ENCODE measurements around the gene TSKS.

Gene TSKS

DNA sequence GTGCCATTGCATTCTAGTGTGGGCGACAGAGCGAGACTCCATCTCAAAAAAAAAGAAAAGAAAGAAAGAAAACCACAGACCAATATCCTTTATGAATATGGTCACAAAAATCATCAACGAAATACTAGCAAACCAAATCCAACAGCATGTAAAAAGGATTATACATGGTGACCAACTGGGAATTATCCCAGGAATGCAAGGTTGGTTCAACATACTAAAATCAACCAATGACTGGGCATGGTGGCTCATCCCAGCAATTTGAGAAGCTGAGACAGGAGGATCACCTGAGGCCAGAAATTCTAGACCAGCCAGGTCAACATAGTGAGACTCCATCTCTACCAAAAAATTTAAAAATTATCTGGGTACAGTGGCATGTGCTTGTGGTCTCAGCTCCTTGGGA is 7.2 kb downstream of the TSKS start:
- TF ChIP-seq, protein P1, sequence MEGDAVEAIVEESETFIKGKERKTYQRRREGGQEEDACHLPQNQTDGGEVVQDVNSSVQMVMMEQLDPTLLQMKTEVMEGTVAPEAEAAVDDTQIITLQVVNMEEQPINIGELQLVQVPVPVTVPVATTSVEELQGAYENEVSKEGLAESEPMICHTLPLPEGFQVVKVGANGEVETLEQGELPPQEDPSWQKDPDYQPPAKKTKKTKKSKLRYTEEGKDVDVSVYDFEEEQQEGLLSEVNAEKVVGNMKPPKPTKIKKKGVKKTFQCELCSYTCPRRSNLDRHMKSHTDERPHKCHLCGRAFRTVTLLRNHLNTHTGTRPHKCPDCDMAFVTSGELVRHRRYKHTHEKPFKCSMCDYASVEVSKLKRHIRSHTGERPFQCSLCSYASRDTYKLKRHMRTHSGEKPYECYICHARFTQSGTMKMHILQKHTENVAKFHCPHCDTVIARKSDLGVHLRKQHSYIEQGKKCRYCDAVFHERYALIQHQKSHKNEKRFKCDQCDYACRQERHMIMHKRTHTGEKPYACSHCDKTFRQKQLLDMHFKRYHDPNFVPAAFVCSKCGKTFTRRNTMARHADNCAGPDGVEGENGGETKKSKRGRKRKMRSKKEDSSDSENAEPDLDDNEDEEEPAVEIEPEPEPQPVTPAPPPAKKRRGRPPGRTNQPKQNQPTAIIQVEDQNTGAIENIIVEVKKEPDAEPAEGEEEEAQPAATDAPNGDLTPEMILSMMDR (IDR thresholded peaks at IDR 0.05): no peak
- no peaks in the 10 kb centered on the region for H3K4me1 ChIP-seq
- no peak overlapping the region for H3K4me3 ChIP-seq
- no peak overlapping the region for H3K27ac ChIP-seq
- DNase-seq: no peak
- intact Hi-C loops (cut with DNase I; ENCODE audit: low total_unique reads): no loop called here
- H3K27me3 ChIP-seq: no peaks in the 10 kb centered on the region
- H3K9me3 ChIP-seq: peaks cover 2 to 12% (median 4%) of the 10 kb centered on the region in 3 donors
- no peaks in the 10 kb centered on the region for H3K36me3 ChIP-seq

DNA sequence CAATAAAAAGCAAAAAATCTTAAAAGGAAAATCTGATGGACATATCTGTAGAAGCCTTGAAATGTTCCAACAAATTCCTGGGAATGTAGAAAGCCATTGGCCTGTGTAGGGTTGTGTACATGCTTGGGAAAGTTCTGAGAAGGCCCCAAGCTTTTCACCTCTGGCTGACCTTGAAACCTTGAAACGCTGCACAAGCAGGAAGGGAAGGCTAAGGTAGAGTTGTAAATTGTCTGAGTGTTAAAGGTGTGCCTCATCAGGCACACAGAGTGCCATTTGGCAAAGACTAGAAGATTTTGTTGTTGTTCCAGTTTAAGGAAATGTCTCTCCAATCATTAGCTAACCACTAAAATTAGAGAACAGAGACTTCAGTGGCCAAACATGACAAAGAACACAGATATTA is 10.4 kb downstream of the TSKS start:
- no peaks in the 10 kb centered on the region for H3K27me3 ChIP-seq
- no peaks in the 10 kb centered on the region for H3K36me3 ChIP-seq
- TF ChIP-seq, protein P1 (IDR thresholded peaks at IDR 0.05): no peak
- H3K4me1 ChIP-seq: no peaks in the 10 kb centered on the region
- peaks cover 2 to 12% (median 4%) of the 10 kb centered on the region in 3 donors for H3K9me3 ChIP-seq
- H3K4me3 ChIP-seq: no peak overlapping the region
- DNase-seq: no peak
- no peak overlapping the region for H3K27ac ChIP-seq
- intact Hi-C loops (cut with DNase I; ENCODE audit: low total_unique reads): no loop called here

DNA sequence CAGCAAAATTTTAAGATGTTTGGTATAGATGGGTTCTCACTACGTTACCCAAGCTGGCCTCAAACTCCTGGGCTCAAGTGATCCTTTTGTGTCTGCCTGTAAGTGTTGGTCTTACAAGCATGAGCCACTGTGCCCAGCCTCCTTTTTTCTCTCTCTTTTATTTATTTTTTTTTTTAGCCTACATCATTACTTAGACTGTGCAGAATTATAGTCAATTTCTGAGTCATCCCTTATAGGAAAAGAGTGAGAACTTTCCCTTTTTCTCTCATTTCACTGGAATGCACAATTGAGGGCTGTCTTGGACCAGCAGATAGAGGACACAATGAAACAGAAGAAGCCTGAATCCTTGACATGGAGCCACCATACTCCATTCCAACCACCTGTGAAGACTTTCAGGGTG is 13.3 kb downstream of the TSKS start:
- no peak overlapping the region for H3K27ac ChIP-seq
- intact Hi-C loops (cut with DNase I; ENCODE audit: low total_unique reads): no loop called here
- no peaks in the 10 kb centered on the region for H3K9me3 ChIP-seq
- peaks cover 0 to 10% of the 10 kb centered on the region in 2 donors for H3K27me3 ChIP-seq
- no peak for DNase-seq
- no peak overlapping the region for H3K4me3 ChIP-seq
- no peaks in the 10 kb centered on the region for H3K36me3 ChIP-seq
- TF ChIP-seq, protein P1 (IDR thresholded peaks at IDR 0.05): no peak
- no peaks in the 10 kb centered on the region for H3K4me1 ChIP-seq

DNA sequence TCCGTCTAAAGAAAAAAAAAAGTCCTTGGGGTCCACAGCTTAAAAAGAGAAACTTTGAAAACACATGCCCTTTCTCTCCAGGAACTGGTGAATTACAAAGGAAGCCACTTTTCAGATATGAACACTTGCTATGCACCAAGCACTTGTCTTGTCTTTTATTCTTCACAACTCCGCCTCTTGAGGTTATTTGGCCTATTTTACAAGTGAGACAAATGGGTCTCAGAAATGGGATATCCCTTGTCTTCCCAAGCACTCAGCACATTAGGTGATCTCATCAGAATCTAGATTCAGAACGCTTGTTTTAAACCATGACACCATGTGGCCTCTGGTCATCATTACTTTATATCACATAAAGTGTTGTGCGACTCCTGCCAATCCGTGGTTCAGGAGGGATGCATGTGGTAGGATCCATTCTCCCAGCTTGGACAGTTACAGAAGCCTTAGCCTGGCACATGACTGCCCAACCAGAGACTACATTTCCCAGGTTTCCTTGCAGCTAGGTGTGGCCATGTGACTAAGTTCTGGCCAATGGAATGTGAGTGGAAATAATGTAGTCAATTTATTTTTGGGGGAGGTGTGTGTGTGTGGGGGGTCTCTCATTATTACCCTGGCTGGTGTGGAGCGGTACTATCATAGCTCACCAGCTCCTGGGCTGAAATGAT is 13.9 kb downstream of the TSKS start:
- intact Hi-C loops (cut with DNase I; ENCODE audit: low total_unique reads): no loop called here
- no peak for DNase-seq
- TF ChIP-seq, protein P1 (IDR thresholded peaks at IDR 0.05): no peak
- H3K27me3 ChIP-seq: peaks cover 0 to 10% of the 10 kb centered on the region in 2 donors
- no peaks in the 10 kb centered on the region for H3K4me1 ChIP-seq
- no peaks in the 10 kb centered on the region for H3K36me3 ChIP-seq
- H3K4me3 ChIP-seq: no peak overlapping the region
- H3K27ac ChIP-seq: no peak overlapping the region
- H3K9me3 ChIP-seq: no peaks in the 10 kb centered on the region

DNA sequence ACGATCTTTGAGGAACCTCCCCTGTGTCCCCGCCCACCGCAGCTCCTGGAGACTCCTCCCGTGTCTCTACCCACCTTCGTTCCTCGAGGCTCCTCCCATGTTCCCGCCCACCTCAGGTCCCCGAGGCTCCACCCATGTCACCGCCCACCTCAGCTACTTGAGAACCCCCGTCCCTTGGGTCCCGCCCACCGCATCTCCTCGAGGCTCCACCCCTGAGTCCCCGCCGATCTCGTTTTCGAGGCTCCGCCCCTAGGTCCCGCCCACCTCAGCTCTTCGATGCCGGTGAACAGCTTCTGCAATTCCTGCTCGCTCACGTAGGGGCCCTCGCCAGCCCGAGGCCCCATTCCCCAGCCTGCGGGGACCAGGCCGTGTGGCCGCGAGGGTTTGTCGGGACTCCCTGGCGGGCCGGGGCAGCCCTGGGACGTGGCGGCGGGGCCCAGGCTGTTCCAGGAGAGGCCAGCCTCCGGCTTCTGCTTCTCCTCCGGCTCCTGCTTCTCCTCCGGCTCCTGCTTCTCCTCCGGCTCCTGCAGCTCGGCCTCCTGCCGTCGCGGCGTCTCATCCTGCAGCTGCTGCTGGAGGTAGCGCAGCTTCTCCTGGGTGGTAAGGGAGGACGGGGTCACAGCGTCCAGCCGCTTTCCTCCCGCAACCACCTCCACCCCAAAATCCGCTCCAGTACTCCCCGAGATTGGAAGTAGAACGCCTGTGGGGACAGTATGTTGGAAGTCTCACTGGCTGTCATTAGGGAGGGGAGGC is 16.7 kb downstream of the TSKS start:
- no peaks in the 10 kb centered on the region for H3K9me3 ChIP-seq
- TF ChIP-seq, protein P1 (IDR thresholded peaks at IDR 0.05): no peak
- H3K4me1 ChIP-seq: no peaks in the 10 kb centered on the region
- intact Hi-C loops (cut with DNase I; ENCODE audit: low total_unique reads): no loop called here
- H3K27me3 ChIP-seq: peaks cover 0 to 10% of the 10 kb centered on the region in 2 donors
- H3K4me3 ChIP-seq: no peak overlapping the region
- no peak overlapping the region for H3K27ac ChIP-seq
- DNase-seq: no peak
- no peaks in the 10 kb centered on the region for H3K36me3 ChIP-seq
